Measurements from ENCODE around the gene WFDC11.
"Not testable (repeated sequence)": the region's sequence is repeated elsewhere in the genome, so short reads cannot be mapped to it uniquely, and the experiment has no call there.

DNA sequence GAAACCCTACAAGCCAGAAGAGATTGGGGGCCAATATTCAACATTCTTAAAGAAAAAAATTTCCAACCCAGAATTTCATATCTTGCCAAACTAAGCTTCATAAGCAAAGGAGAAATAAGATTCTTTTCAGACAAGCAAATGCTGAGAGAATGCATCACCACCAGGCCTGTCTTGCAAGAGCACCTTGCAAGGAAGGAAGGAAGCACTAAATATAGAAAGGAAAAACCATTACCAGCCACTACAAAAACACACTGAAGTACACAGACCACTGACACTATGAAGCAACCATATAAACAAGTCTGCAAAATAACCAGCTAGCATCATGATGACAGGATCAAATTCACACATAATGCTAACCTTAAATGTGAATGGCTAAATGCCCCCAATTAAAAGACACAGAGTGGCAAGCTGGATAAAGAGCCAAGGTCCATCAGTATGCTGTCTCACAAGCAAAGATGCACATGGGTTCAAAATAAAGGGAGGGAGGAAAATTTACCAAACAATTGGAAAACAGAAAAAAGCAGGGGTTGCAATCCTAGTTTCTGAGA lies 46.2 kb upstream of the WFDC11 start:
- TF ChIP-seq MAZ (IDR thresholded peaks at IDR 0.05; ENCODE audit: borderline replicate concordance, low read depth, low read length); RAD21 (IDR thresholded peaks at IDR 0.05; ENCODE audit: low read length); POLR2A (IDR thresholded peaks at IDR 0.05; ENCODE audit: low read depth, low read length); RCOR1 (IDR thresholded peaks at IDR 0.05; ENCODE audit: insufficient replicate concordance, low read length); MXI1 (IDR thresholded peaks at IDR 0.05; ENCODE audit: borderline replicate concordance, low read depth, low read length); RFX5 (IDR thresholded peaks at IDR 0.05; ENCODE audit: low read depth, low read length); CEBPB (IDR thresholded peaks at IDR 0.05; ENCODE audit: low read depth, low read length); SMC3 (IDR thresholded peaks at IDR 0.05; ENCODE audit: low read depth, low read length): not testable (repeated sequence)
- TF ChIP-seq, protein P1, sequence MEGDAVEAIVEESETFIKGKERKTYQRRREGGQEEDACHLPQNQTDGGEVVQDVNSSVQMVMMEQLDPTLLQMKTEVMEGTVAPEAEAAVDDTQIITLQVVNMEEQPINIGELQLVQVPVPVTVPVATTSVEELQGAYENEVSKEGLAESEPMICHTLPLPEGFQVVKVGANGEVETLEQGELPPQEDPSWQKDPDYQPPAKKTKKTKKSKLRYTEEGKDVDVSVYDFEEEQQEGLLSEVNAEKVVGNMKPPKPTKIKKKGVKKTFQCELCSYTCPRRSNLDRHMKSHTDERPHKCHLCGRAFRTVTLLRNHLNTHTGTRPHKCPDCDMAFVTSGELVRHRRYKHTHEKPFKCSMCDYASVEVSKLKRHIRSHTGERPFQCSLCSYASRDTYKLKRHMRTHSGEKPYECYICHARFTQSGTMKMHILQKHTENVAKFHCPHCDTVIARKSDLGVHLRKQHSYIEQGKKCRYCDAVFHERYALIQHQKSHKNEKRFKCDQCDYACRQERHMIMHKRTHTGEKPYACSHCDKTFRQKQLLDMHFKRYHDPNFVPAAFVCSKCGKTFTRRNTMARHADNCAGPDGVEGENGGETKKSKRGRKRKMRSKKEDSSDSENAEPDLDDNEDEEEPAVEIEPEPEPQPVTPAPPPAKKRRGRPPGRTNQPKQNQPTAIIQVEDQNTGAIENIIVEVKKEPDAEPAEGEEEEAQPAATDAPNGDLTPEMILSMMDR (conservative IDR thresholded peaks at IDR 0.05; ENCODE audit: low read depth, low read length) = not testable (repeated sequence)
